GM23338 (cell line): ENCODE data around the gene C13orf46. TPM values are rescaled to one million over a fixed set of nuclear protein-coding genes. Genes with fewer than 3 reads are reported as not detected.
A peak's percentile ranks its signal among the peaks of the same experiment; 100 is the strongest.

ENCODE experiments used
- ATAC-seq: fragments of 200-7000 bp; cut with Tn5 transposase; 3 replicates; pipeline ENCODE4 v1.9.1; 2020
- DNase-seq: peaks from one replicate; pipeline ENCODE4 v3.0.0-alpha.2; 2015; ENCODE audit warnings: low spot score
- H2AFZ ChIP-seq: fragments of 200-600 bp; sonication (generic); 2 replicates; pipeline ENCODE4 v1.8.0; 2016; ENCODE audit warnings: antibody characterized with exemption, mild to moderate bottlenecking, moderate library complexity
- H3F3A ChIP-seq: fragments of 200-600 bp; sonication (generic); replicated peaks from 2 replicates; pipeline ENCODE4 v1.8.0; 2017; ENCODE audit warnings: antibody characterized with exemption, mixed run types, low read depth
- H3K27ac ChIP-seq: fragments of 200-600 bp; sonication (generic); 2 replicates; pipeline ENCODE4 v1.6.1; 2016; ENCODE audit warnings: low read depth
- H3K27me3 ChIP-seq: fragments of 200-600 bp; sonication (generic); 2 replicates; pipeline ENCODE4 v1.8.0; 2016; ENCODE audit warnings: mild to moderate bottlenecking, mixed run types, moderate library complexity; ENCODE audit not compliant: insufficient read depth
- H3K36me3 ChIP-seq: fragments of 200-600 bp; sonication (generic); 2 replicates; pipeline ENCODE4 v1.8.0; 2016; ENCODE audit warnings: mild to moderate bottlenecking; ENCODE audit not compliant: insufficient read depth
- H3K4me1 ChIP-seq: fragments of 200-600 bp; sonication (generic); 2 replicates; pipeline ENCODE4 v1.8.0; 2016; ENCODE audit warnings: mild to moderate bottlenecking, moderate library complexity; ENCODE audit not compliant: insufficient read depth
- H3K4me2 ChIP-seq: fragments of 200-600 bp; sonication (generic); 2 replicates; pipeline ENCODE4 v1.7.1; 2017; ENCODE audit warnings: mixed run types
- H3K4me3 ChIP-seq: fragments of 200-600 bp; sonication (generic); 2 replicates; pipeline ENCODE4 v1.6.1; 2016; ENCODE audit warnings: mixed run types
- H3K79me2 ChIP-seq: fragments of 200-600 bp; sonication (generic); replicated peaks from 2 replicates; pipeline ENCODE4 v1.8.0; 2017; ENCODE audit warnings: mild to moderate bottlenecking; ENCODE audit not compliant: insufficient read depth
- H3K9me2 ChIP-seq: fragments of 200-600 bp; sonication (generic); 2 replicates; pipeline ENCODE4 v1.8.0; 2017; ENCODE audit not compliant: insufficient read depth
- H4K20me1 ChIP-seq: fragments of 200-600 bp; sonication (generic); replicated peaks from 2 replicates; pipeline ENCODE4 v1.8.0; 2017; ENCODE audit warnings: mild to moderate bottlenecking; ENCODE audit not compliant: insufficient read depth
- H3K27ac Mint-ChIP-seq: 2 replicates; pipeline ENCODE4 v1.8.0; 2020; ENCODE audit warnings: inconsistent platforms, mild to moderate bottlenecking, moderate library complexity, mixed read lengths
- H3K27me3 Mint-ChIP-seq: 3 replicates; pipeline ENCODE4 v1.8.0; 2022; ENCODE audit warnings: low read depth, mild to moderate bottlenecking, moderate library complexity, mixed read lengths, inconsistent platforms; ENCODE audit not compliant: insufficient read depth, poor library complexity
- H3K36me3 Mint-ChIP-seq: 3 replicates; pipeline ENCODE4 v1.8.0; 2021; ENCODE audit warnings: low read depth, mild to moderate bottlenecking, inconsistent platforms, moderate library complexity, mixed read lengths
- H3K4me1 Mint-ChIP-seq: 3 replicates; pipeline ENCODE4 v1.8.0; 2020; ENCODE audit warnings: mild to moderate bottlenecking, inconsistent platforms, mixed read lengths
- H3K4me3 Mint-ChIP-seq: 3 replicates; pipeline ENCODE4 v1.8.0; 2021; ENCODE audit warnings: moderate library complexity, mild to moderate bottlenecking, inconsistent platforms, mixed read lengths
- H3K9me3 Mint-ChIP-seq: 3 replicates; pipeline ENCODE4 v1.8.0; 2020; ENCODE audit warnings: moderate library complexity, mild to moderate bottlenecking, inconsistent platforms, mixed read lengths
- STAT1 ChIP-seq: IDR thresholded peaks from one replicate; pipeline ENCODE4 v1.6.1; 2016; ENCODE audit warnings: antibody characterized with exemption; ENCODE audit not compliant: unreplicated experiment
- ZNF114 ChIP-seq: fragments of 250-450 bp; sonication (Bioruptor Pico); IDR thresholded peaks from 2 replicates; pipeline ENCODE4 v1.5.0; 2020; ENCODE audit warnings: mild to moderate bottlenecking, moderate library complexity
- ZNF331 ChIP-seq: fragments of 250-450 bp; sonication (Bioruptor Pico); IDR thresholded peaks from 2 replicates; pipeline ENCODE4 v1.5.0; 2020; ENCODE audit warnings: low read depth, mild to moderate bottlenecking, moderate library complexity
- polyA plus RNA-seq: library from polyadenylated mRNA; unstranded; fragments of >200 nt; fragmentation: Nextera tagmentation; extraction: Ambion mirVana; gene quantifications from 2 replicates; pipeline ENCODE4 v1.2.1, GENCODE V29; 2016
- total RNA-seq: library from RNA; depleted of rRNA; stranded (reverse); fragments of >200 nt; shearing (Covaris generic); gene quantifications from 2 replicates; pipeline ENCODE4 v1.2.3, GENCODE V29; 2014
- TF ChIP-seq, protein P1 (sequence below), 2 experiments: fragments of 200-600 bp in 1 of 2; sonication (generic) in 1 of 2; conservative IDR thresholded peaks; 2 replicates each; pipeline versions ENCODE4 v1.5.1 to v1.6.1; 2016 to 2017; ENCODE audit warnings: antibody characterized with exemption in 2 of 2, low read depth in 2 of 2, mild to moderate bottlenecking in 2 of 2, moderate library complexity in 1 of 2
- TF ChIP-seq, protein P2 (sequence below): IDR thresholded peaks from 2 replicates; pipeline ENCODE4 v1.6.1; 2016; ENCODE audit warnings: antibody characterized with exemption

C13orf46 gene
- total and polyA plus RNA-seq, 2 experiments from 2014 or later: 0.44 to 1.5 TPM

GRCh38 chr13:113948034-113948742 is 25.7 kb downstream of the C13orf46 start:
- no peak overlapping the region for H3K27ac Mint-ChIP-seq
- no peak for TF ChIP-seq ZNF114 (CRISPR knock-in tag)
- ATAC-seq: no peak

DNA sequence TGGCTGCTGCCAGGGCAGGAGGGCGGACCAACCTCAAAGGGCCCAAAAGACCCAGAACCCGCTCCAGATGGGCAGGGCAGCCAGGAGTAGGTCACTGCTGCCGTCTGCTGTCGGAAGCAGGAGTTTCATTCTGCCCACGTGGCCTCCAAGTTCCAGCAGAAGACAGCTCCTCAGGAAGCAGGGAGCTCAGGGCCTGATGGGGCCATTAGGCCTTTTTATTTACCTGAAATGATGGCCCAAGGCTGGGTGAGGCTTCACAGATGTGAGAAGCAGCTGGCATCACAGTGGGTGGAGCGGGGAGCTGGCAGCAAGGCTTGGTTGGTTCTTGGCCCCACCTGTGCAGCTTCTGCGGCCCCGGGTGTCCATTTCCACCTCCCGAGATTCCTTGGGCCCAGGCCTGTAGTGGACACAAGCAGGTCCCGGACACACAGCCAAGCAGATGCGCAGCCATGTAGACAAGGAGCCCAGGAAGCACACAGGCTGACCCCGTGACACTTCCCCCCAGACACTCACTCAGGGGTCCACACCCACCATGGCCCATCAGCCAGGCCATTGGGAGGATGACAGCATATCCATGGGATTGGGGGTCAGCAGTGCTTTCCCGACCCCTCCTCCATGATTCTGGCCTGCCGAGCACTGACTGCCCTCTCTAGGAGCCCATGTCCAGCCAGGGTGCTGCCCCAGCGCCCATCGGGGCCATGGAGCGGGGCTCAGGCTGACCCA is 26.4 kb downstream of the C13orf46 start:
- H3K4me1 Mint-ChIP-seq: no peaks in the 10 kb centered on the region; the same call in 2 of the 3 replicates
- TF ChIP-seq, protein P1, sequence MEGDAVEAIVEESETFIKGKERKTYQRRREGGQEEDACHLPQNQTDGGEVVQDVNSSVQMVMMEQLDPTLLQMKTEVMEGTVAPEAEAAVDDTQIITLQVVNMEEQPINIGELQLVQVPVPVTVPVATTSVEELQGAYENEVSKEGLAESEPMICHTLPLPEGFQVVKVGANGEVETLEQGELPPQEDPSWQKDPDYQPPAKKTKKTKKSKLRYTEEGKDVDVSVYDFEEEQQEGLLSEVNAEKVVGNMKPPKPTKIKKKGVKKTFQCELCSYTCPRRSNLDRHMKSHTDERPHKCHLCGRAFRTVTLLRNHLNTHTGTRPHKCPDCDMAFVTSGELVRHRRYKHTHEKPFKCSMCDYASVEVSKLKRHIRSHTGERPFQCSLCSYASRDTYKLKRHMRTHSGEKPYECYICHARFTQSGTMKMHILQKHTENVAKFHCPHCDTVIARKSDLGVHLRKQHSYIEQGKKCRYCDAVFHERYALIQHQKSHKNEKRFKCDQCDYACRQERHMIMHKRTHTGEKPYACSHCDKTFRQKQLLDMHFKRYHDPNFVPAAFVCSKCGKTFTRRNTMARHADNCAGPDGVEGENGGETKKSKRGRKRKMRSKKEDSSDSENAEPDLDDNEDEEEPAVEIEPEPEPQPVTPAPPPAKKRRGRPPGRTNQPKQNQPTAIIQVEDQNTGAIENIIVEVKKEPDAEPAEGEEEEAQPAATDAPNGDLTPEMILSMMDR (conservative IDR thresholded peaks at IDR 0.05; ENCODE audit: low read depth in 2 of 2): peak in 1 of 2 experiments; percentile 54; a peak in 2 of 4 replicates
- no peak for TF ChIP-seq STAT1
- TF ChIP-seq ZNF331 (CRISPR knock-in tag): no peak
- TF ChIP-seq, protein P2, sequence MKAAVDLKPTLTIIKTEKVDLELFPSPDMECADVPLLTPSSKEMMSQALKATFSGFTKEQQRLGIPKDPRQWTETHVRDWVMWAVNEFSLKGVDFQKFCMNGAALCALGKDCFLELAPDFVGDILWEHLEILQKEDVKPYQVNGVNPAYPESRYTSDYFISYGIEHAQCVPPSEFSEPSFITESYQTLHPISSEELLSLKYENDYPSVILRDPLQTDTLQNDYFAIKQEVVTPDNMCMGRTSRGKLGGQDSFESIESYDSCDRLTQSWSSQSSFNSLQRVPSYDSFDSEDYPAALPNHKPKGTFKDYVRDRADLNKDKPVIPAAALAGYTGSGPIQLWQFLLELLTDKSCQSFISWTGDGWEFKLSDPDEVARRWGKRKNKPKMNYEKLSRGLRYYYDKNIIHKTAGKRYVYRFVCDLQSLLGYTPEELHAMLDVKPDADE: no peak
- Histone ChIP-seq H3K36me3 (no peaks in the 10 kb centered on the region), H3K4me1 (no peaks in the 10 kb centered on the region), H3K4me3 (no peak overlapping the region), H3K27ac (no peak overlapping the region), H3K4me2 (no peak overlapping the region), H3K79me2 (no peaks in the 10 kb centered on the region), H3F3A (no peaks in the 10 kb centered on the region), H3K9me2 (no peaks in the 10 kb centered on the region), H4K20me1 (no peaks in the 10 kb centered on the region), H2AFZ (no peak overlapping the region), H3K27me3 (no peaks in the 10 kb centered on the region)
- peaks cover 16% of the 10 kb centered on the region for H3K27me3 Mint-ChIP-seq
- no peaks in the 10 kb centered on the region; the same call in 2 of the 3 replicates for H3K9me3 Mint-ChIP-seq
- DNase-seq (peak; percentile 27), ATAC-seq (0 out of 3 replicates have a peak, but pooled peaks have one; percentile 3)
- no peak overlapping the region for H3K27ac Mint-ChIP-seq
- H3K4me3 Mint-ChIP-seq: no peak overlapping the region
- no peaks in the 10 kb centered on the region for H3K36me3 Mint-ChIP-seq

More at GRCh38 chr13:113948034-113948742, 25.7 kb downstream of the C13orf46 start:
- Mint-ChIP-seq H3K27me3 (peaks cover 16% of the 10 kb centered on the region), H3K4me3 (no peak overlapping the region), H3K9me3 (no peaks in the 10 kb centered on the region; the same call in 2 of the 3 replicates), H3K4me1 (no peaks in the 10 kb centered on the region; the same call in 2 of the 3 replicates), H3K36me3 (no peaks in the 10 kb centered on the region)
- DNase-seq: no peak
- H3F3A ChIP-seq: no peaks in the 10 kb centered on the region
- H3K4me2 ChIP-seq: no peak overlapping the region
- no peaks in the 10 kb centered on the region for H3K79me2 ChIP-seq
- no peak overlapping the region for H2AFZ ChIP-seq
- H3K27me3 ChIP-seq: no peaks in the 10 kb centered on the region
- H3K36me3 ChIP-seq: no peaks in the 10 kb centered on the region
- no peaks in the 10 kb centered on the region for H3K9me2 ChIP-seq
- H3K27ac ChIP-seq: no peak overlapping the region
- no peaks in the 10 kb centered on the region for H4K20me1 ChIP-seq
- H3K4me1 ChIP-seq: no peaks in the 10 kb centered on the region
- no peak overlapping the region for H3K4me3 ChIP-seq
